H1 (cell line): ENCODE data around the gene COIL. TPM values are rescaled to one million over a fixed set of nuclear protein-coding genes. Genes with fewer than 3 reads are reported as not detected.

Experiments used
- CTCF ChIA-PET: fragments of 300-600 bp; sonication (Branson Sonifier 250); formaldehyde crosslinking; loops from one replicate; lab custom pipeline; 2021; ENCODE audit not compliant: partially characterized antibody; lab: Charles Lee
- POLR2A ChIA-PET: fragments of 300-600 bp; sonication (Branson Sonifier 250); formaldehyde crosslinking; loops from one replicate; lab custom pipeline; 2021; ENCODE audit warnings: inconsistent platforms; ENCODE audit not compliant: partially characterized antibody; lab: Charles Lee
- DNase-seq, 2 experiments: peaks; one replicate each; pipeline versions ENCODE4 v3.0.0 to v3.0.0-alpha.2; 2010 to 2022; ENCODE audit warnings: low spot score in 2 of 2, low read depth in 1 of 2, mixed read lengths in 1 of 2
- FAIRE-seq: peaks from 2 replicates; lab custom pipeline; 2011; peaks lifted over from hg19 to GRCh38; lab: Jason Lieb, UNC
- H2AFZ ChIP-seq: 2 replicates; pipeline ENCODE4 v1.8.1; 2012; ENCODE audit warnings: low read length, inconsistent platforms
- H2AK5ac ChIP-seq: 2 replicates; pipeline ENCODE4 v1.6.1; 2013; ENCODE audit warnings: low read depth, low read length
- H2BK120ac ChIP-seq: replicated peaks from 2 replicates; pipeline ENCODE3; 2013; ENCODE audit warnings: low read depth, low read length, inconsistent platforms
- H2BK12ac ChIP-seq: 2 replicates; pipeline ENCODE4 v1.6.1; 2013; ENCODE audit warnings: low read depth, low read length
- H2BK15ac ChIP-seq: 2 replicates; pipeline ENCODE4 v1.6.1; 2013; ENCODE audit warnings: low read length
- H2BK20ac ChIP-seq: 2 replicates; pipeline ENCODE4 v1.6.1; 2013; ENCODE audit warnings: low read length
- H2BK5ac ChIP-seq: 2 replicates; pipeline ENCODE4 v1.6.1; 2013; ENCODE audit warnings: low read depth, low read length
- H3K14ac ChIP-seq: 2 replicates; pipeline ENCODE4 v1.6.1; 2013; ENCODE audit warnings: inconsistent platforms; ENCODE audit not compliant: insufficient read length
- H3K18ac ChIP-seq: 2 replicates; pipeline ENCODE4 v1.6.1; 2013; ENCODE audit warnings: low read length; ENCODE audit errors: extremely low read depth
- H3K23ac ChIP-seq: 2 replicates; pipeline ENCODE4 v1.6.1; 2013; ENCODE audit warnings: inconsistent platforms; ENCODE audit not compliant: insufficient read length
- H3K23me2 ChIP-seq: 2 replicates; pipeline ENCODE4 v1.6.1; 2013; ENCODE audit warnings: low read depth, low read length
- H3K27ac ChIP-seq: 2 replicates; pipeline ENCODE4 v1.6.1; 2011; ENCODE audit warnings: low read depth, low read length, inconsistent platforms
- H3K27me3 ChIP-seq, 4 experiments: replicated peaks in 1 of 4; 1 replicate in 1 of 4; 2 replicates in 3 of 4; pipeline versions ENCODE4 v1.6.1 to v1.8.1; 2011 to 2013; ENCODE audit warnings: low read length in 3 of 4, mild to moderate bottlenecking in 3 of 4, inconsistent platforms in 2 of 4, mixed read lengths in 2 of 4, moderate library complexity in 1 of 4; ENCODE audit not compliant: control insufficient read depth in 3 of 4, insufficient read depth in 3 of 4; ENCODE audit errors: extremely low read depth in 1 of 4
- H3K36me3 ChIP-seq, 4 experiments: 2 replicates each; pipeline versions ENCODE4 v1.6.1 to v1.8.1; 2011 to 2013; ENCODE audit warnings: mild to moderate bottlenecking in 4 of 4, low read length in 3 of 4, moderate library complexity in 2 of 4, control low read depth in 1 of 4, inconsistent platforms in 1 of 4; ENCODE audit not compliant: insufficient read depth in 4 of 4, control insufficient read depth in 2 of 4
- H3K4ac ChIP-seq: replicated peaks from 2 replicates; pipeline ENCODE3; 2013; ENCODE audit warnings: low read length, low read depth, mixed read lengths, inconsistent platforms; ENCODE audit not compliant: insufficient read length
- H3K4me1 ChIP-seq, 4 experiments: replicated peaks in 1 of 4; 1 replicate in 1 of 4; 2 replicates in 3 of 4; pipeline versions ENCODE4 v1.6.1 to v1.8.1; 2011 to 2013; ENCODE audit warnings: low read length in 3 of 4, inconsistent platforms in 2 of 4, mixed read lengths in 1 of 4; ENCODE audit not compliant: insufficient read depth in 4 of 4, control insufficient read depth in 3 of 4
- H3K4me2 ChIP-seq, 2 experiments: 2 replicates each; pipeline versions ENCODE4 v1.6.1 to v1.8.1; 2011 to 2013; ENCODE audit warnings: low read depth in 2 of 2, low read length in 2 of 2, control low read depth in 1 of 2, inconsistent platforms in 1 of 2, mild to moderate bottlenecking in 1 of 2; ENCODE audit not compliant: insufficient read depth in 1 of 2
- H3K4me3 ChIP-seq, 4 experiments: fragments of 200-600, 300-600 bp in 1 of 4; sonication (generic), shearing (Covaris generic), sonication (Bioruptor Twin) in 1 of 4; 2 replicates each; pipeline versions ENCODE4 v1.5.1 to v1.8.1; 2011 to 2016; ENCODE audit warnings: low read length in 4 of 4, low read depth in 3 of 4, control low read depth in 2 of 4, inconsistent platforms in 2 of 4, mild to moderate bottlenecking in 2 of 4, mixed read lengths in 1 of 4, moderate library complexity in 1 of 4; ENCODE audit not compliant: insufficient read depth in 2 of 4; ENCODE audit errors: extremely low read depth in 1 of 4
- H3K56ac ChIP-seq: replicated peaks from 2 replicates; pipeline ENCODE3; 2013; ENCODE audit warnings: low read depth, mild to moderate bottlenecking, mixed read lengths, low read length, inconsistent platforms; ENCODE audit not compliant: insufficient read length
- H3K79me1 ChIP-seq: 2 replicates; pipeline ENCODE4 v1.6.1; 2013; ENCODE audit warnings: low read depth, low read length, control low read depth
- H3K79me2 ChIP-seq, 2 experiments: 2 replicates each; pipeline versions ENCODE4 v1.6.1 to v1.8.1; 2012 to 2013; ENCODE audit warnings: low read length in 2 of 2, mild to moderate bottlenecking in 2 of 2, inconsistent platforms in 1 of 2; ENCODE audit not compliant: insufficient read depth in 2 of 2, control insufficient read depth in 1 of 2
- H3K9ac ChIP-seq, 4 experiments: replicated peaks in 1 of 4; 1 replicate in 1 of 4; 2 replicates in 3 of 4; pipeline versions ENCODE4 v1.6.1 to v1.8.1; 2011 to 2013; ENCODE audit warnings: low read depth in 3 of 4, low read length in 3 of 4, control low read depth in 2 of 4, mild to moderate bottlenecking in 2 of 4, moderate library complexity in 2 of 4, inconsistent platforms in 1 of 4; ENCODE audit errors: extremely low read depth in 1 of 4
- H3K9me3 ChIP-seq, 2 experiments: 2 replicates each; pipeline versions ENCODE4 v1.6.1 to v1.8.1; 2012 to 2013; ENCODE audit warnings: mild to moderate bottlenecking in 2 of 2, moderate library complexity in 2 of 2, control low read depth in 1 of 2, inconsistent platforms in 1 of 2, low read depth in 1 of 2, low read length in 1 of 2, mixed read lengths in 1 of 2; ENCODE audit not compliant: insufficient read depth in 2 of 2
- H4K20me1 ChIP-seq, 2 experiments: replicated peaks in 1 of 2; 2 replicates each; pipeline versions ENCODE3 to v1.8.1; 2011 to 2013; ENCODE audit warnings: inconsistent platforms in 2 of 2, low read length in 2 of 2, mild to moderate bottlenecking in 1 of 2; ENCODE audit not compliant: insufficient read depth in 2 of 2, control insufficient read depth in 1 of 2
- H4K5ac ChIP-seq: 2 replicates; pipeline ENCODE4 v1.6.1; 2013; ENCODE audit warnings: low read length, low read depth, mixed read lengths, inconsistent platforms; ENCODE audit not compliant: insufficient read length
- H4K8ac ChIP-seq: 2 replicates; pipeline ENCODE4 v1.8.0; 2013; ENCODE audit warnings: mild to moderate bottlenecking, moderate library complexity, low read length, inconsistent platforms; ENCODE audit not compliant: insufficient read depth; ENCODE audit errors: extremely low read depth
- H4K91ac ChIP-seq: replicated peaks from 2 replicates; pipeline ENCODE3; 2013; ENCODE audit warnings: low read length, mixed read lengths, inconsistent platforms; ENCODE audit not compliant: insufficient read length
- BACH1 ChIP-seq: IDR thresholded peaks from 2 replicates; pipeline ENCODE4 v1.6.1; 2012; ENCODE audit warnings: low read length, improper control_type of control experiment
- KDM1A ChIP-seq: fragments of 200-600, 300-600 bp; sonication (generic); IDR thresholded peaks from 2 replicates; pipeline ENCODE4 v1.7.1; 2016; ENCODE audit warnings: mild to moderate bottlenecking, low read length, borderline replicate concordance
- SIN3A ChIP-seq, 2 experiments: IDR thresholded peaks in 1 of 2; conservative IDR thresholded peaks in 1 of 2; 2 replicates each; pipeline ENCODE4 v1.6.1; 2011 to 2012; ENCODE audit warnings: low read length in 2 of 2, improper control_type of control experiment in 1 of 2, low read depth in 1 of 2, mild to moderate bottlenecking in 1 of 2
- USF2 ChIP-seq: IDR thresholded peaks from 2 replicates; pipeline ENCODE4 v1.6.1; 2011; ENCODE audit warnings: low read length, improper control_type of control experiment
- WGBS, 2 experiments: shearing (Covaris generic) in 1 of 2; methylation state at CpG; one replicate each; pipeline versions ENCODE4 v1.1.6 to v1.1.7; 2013 to 2015; ENCODE audit warnings: low lambda C conversion rate in 2 of 2, mixed read lengths in 2 of 2, inconsistent platforms in 1 of 2, low coverage in 1 of 2, missing lambda C conversion rate in 1 of 2; ENCODE audit not compliant: insufficient replicate concordance in 2 of 2, insufficient coverage in 1 of 2, insufficient read length in 1 of 2; ENCODE audit errors: extremely low coverage in 1 of 2, missing lambda C conversion rate in 1 of 2; 5-methylcytosine and 5-hydroxymethylcytosine counted together
- polyA plus RNA-seq, 7 experiments: library from polyadenylated mRNA; depleted of rRNA in 3 of 7; stranded (reverse) in 5 of 7; unstranded in 2 of 7; fragments of >200 nt in 5 of 7; fragments of 200-250 nt in 2 of 7; gene quantifications; 1 replicate in 5 of 7; 2 replicates in 1 of 7; 4 replicates in 1 of 7; pipeline versions ENCODE4 v1.2.1 to v1.2.3, GENCODE V29; 2011 to 2013; ENCODE audit warnings: missing spikeins in 2 of 7, mixed read lengths in 2 of 7
- total RNA-seq: library from RNA; stranded (reverse); fragmentation: NEBNext Ultra II Directional; extraction: Animal tissue kit (Norgen Biotek cat#: 25700); gene quantifications from 2 replicates; pipeline ENCODE4 v1.2.1, GENCODE V29; 2021

Gene COIL
- total and polyA plus RNA-seq, 2 of the 8 experiments (the other 6 are each of a cell fraction or from before 2014, with no cell fraction given): 5.2 to 23.6 TPM

- DNase-seq: no peak
- no peak overlapping the region for H2BK15ac ChIP-seq
- H3K9ac ChIP-seq: no peak overlapping the region
- H3K4ac ChIP-seq: no peak overlapping the region
- no peak overlapping the region for H2AFZ ChIP-seq
- peaks cover 0 to 12% (median under 1%) of the 10 kb centered on the region in 4 experiments; a peak in 4 of 7 replicates for H3K4me1 ChIP-seq
- no peak overlapping the region for H3K23ac ChIP-seq
- no peak overlapping the region for H2BK12ac ChIP-seq
- 27% methylated on average over 3 of the region's 3 CpGs; no CpG with 5 or more reads in 1 of the 2 experiments for WGBS, 2 experiments
- no peak overlapping the region for H2AK5ac ChIP-seq
- no peak overlapping the region for H4K8ac ChIP-seq
- peaks cover 0 to 2% (median 0%) of the 10 kb centered on the region in 4 experiments; a peak in 4 of 8 replicates for H3K36me3 ChIP-seq
- peaks cover 3% of the 10 kb centered on the region; the same call in 1 of the 2 replicates for H3K79me1 ChIP-seq
- no peak overlapping the region for H3K27ac ChIP-seq
- no peaks in the 10 kb centered on the region for H3K9me3 ChIP-seq
- no peak overlapping the region for H4K5ac ChIP-seq
- no peak overlapping the region for H3K18ac ChIP-seq
- H3K4me3 ChIP-seq: peak overlapping the region in 3 of 4 experiments; percentile 1 to 89 (median 69); a peak in 3 of 8 replicates
- no peak overlapping the region for H3K14ac ChIP-seq
- no peak overlapping the region for H3K56ac ChIP-seq
- peaks cover 2% of the 10 kb centered on the region; the same call in 1 of the 2 replicates for H3K23me2 ChIP-seq
- no peak overlapping the region for H2BK120ac ChIP-seq
- no peaks in the 10 kb centered on the region for H4K20me1 ChIP-seq
- peak overlapping the region; percentile 80 to 91 for H3K4me2 ChIP-seq
- no peak overlapping the region for H4K91ac ChIP-seq
- no peaks in the 10 kb centered on the region for H3K27me3 ChIP-seq
- no peak overlapping the region for H2BK20ac ChIP-seq
- ChIA-PET CTCF (interaction anchor here (1.2 to 3.6 kb wide), 5 partner anchors 11 to 663 kb away, joined by 3 to 13 read pairs (median 5); no protein-coding TSS in a partner anchor), POLR2A (interaction anchor here (0.7 to 1.3 kb wide), 5 partner anchors 9 to 105 kb away, joined by 3 to 4 read pairs (median 3); partner anchors contain the start of gene AKAP1)
- TF ChIP-seq SIN3A (conservative IDR thresholded peaks at IDR 0.05 in 1 of 2, IDR thresholded peaks at IDR 0.05 in 1 of 2; ENCODE audit: low read depth in 1 of 2, low read length in 2 of 2): 0 out of 4 replicates have a peak, but pooled peaks of 1 of the 2 experiments have one; percentile 22
- no peak for TF ChIP-seq BACH1
- TF ChIP-seq KDM1A: peak; percentile 54; the same call in 1 of the 2 replicates
- no peak for TF ChIP-seq USF2
- TF ChIP-seq, all 59 proteins: peak for 2
- Histone ChIP-seq H2BK5ac (no peak overlapping the region), H3K79me2 (peaks cover 0 to 3% of the 10 kb centered on the region in 2 experiments; a peak in 1 of 4 replicates)
- FAIRE-seq: no peak
Observed at GRCh38 chr17:56979091-56979480, 18.2 kb upstream of the COIL start.
